ENCODE results near the gene TTLL8. TPM values are rescaled to one million over a fixed set of nuclear protein-coding genes. Genes with fewer than 3 reads are reported as not detected.

Gene TTLL8
- polyA plus RNA-seq, 2 of the 4 experiments (the other 2 are of a cell fraction) = not detected

GRCh38 chr22:50018608-50019285, 39.4 kb downstream of the TTLL8 start:
- FAIRE-seq (no peak), ATAC-seq (no peak), DNase-seq (ENCODE audit: low read depth in 1 of 2, low spot score in 1 of 2) (no peak)
- 47% methylated on average over 11 of the region's 11 CpGs for WGBS (ENCODE audit: missing lambda C conversion rate)
- no peaks in the 10 kb centered on the region for H3K9me3 ChIP-seq
- H3K4me1 ChIP-seq = no peaks in the 10 kb centered on the region
- TF ChIP-seq REST (IDR thresholded peaks at IDR 0.05) (no peak), RFX5 (IDR thresholded peaks at IDR 0.05) (no peak), EP300 (IDR thresholded peaks at IDR 0.05) (no peak), RNF2 (IDR thresholded peaks at IDR 0.05; ENCODE audit: borderline replicate concordance, low read depth) (no peak), MAX (IDR thresholded peaks at IDR 0.05) (no peak), ESRRA (IDR thresholded peaks at IDR 0.05; ENCODE audit: borderline replicate concordance, low read length) (no peak), HDAC2 (IDR thresholded peaks at IDR 0.05) (no peak), RAD21 (conservative IDR thresholded peaks at IDR 0.05 in 1 of 2, IDR thresholded peaks at IDR 0.05 in 1 of 2) (no peak), NFE2L2 (conservative IDR thresholded peaks at IDR 0.05; ENCODE audit: low read length) (no peak), PHF8 (IDR thresholded peaks at IDR 0.05; ENCODE audit: borderline replicate concordance, low read depth) (no peak), EHF (CRISPR knock-in tag; IDR thresholded peaks at IDR 0.05) (no peak), TP53 (CRISPR knock-in tag; IDR thresholded peaks at IDR 0.05) (no peak), MAFK (IDR thresholded peaks at IDR 0.05; ENCODE audit: partially characterized antibody) (no peak), HOXA7 (CRISPR knock-in tag; IDR thresholded peaks at IDR 0.05) (no peak), CBX2 (IDR thresholded peaks at IDR 0.05; ENCODE audit: borderline replicate concordance, low read depth) (no peak), POLR2AphosphoS2 (conservative IDR thresholded peaks at IDR 0.05; ENCODE audit: low read length) (no peak), CHD4 (IDR thresholded peaks at IDR 0.05; ENCODE audit: borderline replicate concordance) (no peak), POLR2A (IDR thresholded peaks at IDR 0.05; ENCODE audit: low read length) (no peak), ATOH8 (CRISPR knock-in tag; IDR thresholded peaks at IDR 0.05; ENCODE audit: low read depth) (no peak)
- TF ChIP-seq, protein P1, sequence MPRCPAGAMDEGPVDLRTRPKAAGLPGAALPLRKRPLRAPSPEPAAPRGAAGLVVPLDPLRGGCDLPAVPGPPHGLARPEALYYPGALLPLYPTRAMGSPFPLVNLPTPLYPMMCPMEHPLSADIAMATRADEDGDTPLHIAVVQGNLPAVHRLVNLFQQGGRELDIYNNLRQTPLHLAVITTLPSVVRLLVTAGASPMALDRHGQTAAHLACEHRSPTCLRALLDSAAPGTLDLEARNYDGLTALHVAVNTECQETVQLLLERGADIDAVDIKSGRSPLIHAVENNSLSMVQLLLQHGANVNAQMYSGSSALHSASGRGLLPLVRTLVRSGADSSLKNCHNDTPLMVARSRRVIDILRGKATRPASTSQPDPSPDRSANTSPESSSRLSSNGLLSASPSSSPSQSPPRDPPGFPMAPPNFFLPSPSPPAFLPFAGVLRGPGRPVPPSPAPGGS (IDR thresholded peaks at IDR 0.05) = no peak
- no peak overlapping the region for H3K27ac ChIP-seq
- ChIA-PET CTCF (interaction anchor here (1.6 to 2.3 kb wide), 2 partner anchors 11 to 89 kb away, joined by 11 to 12 read pairs; no protein-coding TSS in a partner anchor), POLR2A (no interaction called here)
- no peak overlapping the region for H3K4me3 ChIP-seq
- H3K4me2 ChIP-seq = no peak overlapping the region

GRCh38 chr22:50017701-50018224, 40.3 kb downstream of the TTLL8 start:
- WGBS (ENCODE audit: missing lambda C conversion rate) = 89% methylated on average over 6 of the region's 6 CpGs
- Histone ChIP-seq H3K4me2 (no peak overlapping the region), H3K27ac (no peak overlapping the region), H3K4me3 (no peak overlapping the region), H3K9me3 (no peaks in the 10 kb centered on the region), H3K4me1 (no peaks in the 10 kb centered on the region)
- DNase-seq (ENCODE audit: low read depth in 1 of 2, low spot score in 1 of 2) (no peak), FAIRE-seq (no peak), ATAC-seq (no peak)
- CTCF ChIA-PET = interaction anchor here (1.6 to 2.3 kb wide), 2 partner anchors 12 to 88 kb away, joined by 11 to 12 read pairs; no protein-coding TSS in a partner anchor
- POLR2A ChIA-PET = no interaction called here
- TF ChIP-seq CTCF (IDR thresholded peaks at IDR 0.05) = no peak
- TF ChIP-seq REST (IDR thresholded peaks at IDR 0.05) = no peak
- TF ChIP-seq RAD21 (conservative IDR thresholded peaks at IDR 0.05 in 1 of 2, IDR thresholded peaks at IDR 0.05 in 1 of 2) = no peak
- TF ChIP-seq HOXB5 (CRISPR knock-in tag; IDR thresholded peaks at IDR 0.05) = no peak
- no peak for TF ChIP-seq SMC3 (IDR thresholded peaks at IDR 0.05)
- no peak for TF ChIP-seq MAFK (IDR thresholded peaks at IDR 0.05; ENCODE audit: partially characterized antibody)
- TF ChIP-seq POLR2A (IDR thresholded peaks at IDR 0.05; ENCODE audit: low read length) = no peak
- no peak for TF ChIP-seq MAZ (IDR thresholded peaks at IDR 0.05; ENCODE audit: borderline replicate concordance, low read depth, low read length)
- no peak for TF ChIP-seq HOXB13 (CRISPR knock-in tag; IDR thresholded peaks at IDR 0.05; ENCODE audit: low read depth)

Data from A549 (cell line).